HUDEP-2 (cell line): Measurements from ENCODE around the gene FYN.
A peak's percentile ranks its signal among the peaks of the same experiment; 100 is the strongest.

Experiments
- DNase-seq, 76 experiments: peaks; one replicate each; lab custom pipeline; 2025; ENCODE audit not compliant: unreplicated experiment in 76 of 76; lab: John Stamatoyannopoulos, UW

FYN gene

DNA sequence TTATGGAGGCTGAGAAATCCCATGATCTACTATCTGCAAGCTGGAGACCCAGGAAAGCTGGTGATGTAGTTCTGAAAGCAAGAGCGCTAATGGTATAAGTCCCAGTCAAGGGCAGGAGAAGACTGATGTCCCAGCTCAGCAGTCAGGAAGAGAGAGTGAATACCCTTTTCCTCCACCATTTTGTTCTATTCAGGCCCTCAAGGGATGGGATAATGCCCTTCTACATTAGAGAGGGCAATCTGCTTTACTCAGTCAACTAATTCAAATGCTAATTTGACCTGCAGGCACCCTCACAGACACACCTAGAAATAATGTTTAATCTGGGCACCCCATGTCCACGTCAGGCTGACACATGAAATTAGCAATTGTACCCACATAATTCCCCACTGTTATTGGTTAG lies 10.8 kb upstream of the FYN start:
- DNase-seq = no peak

DNA sequence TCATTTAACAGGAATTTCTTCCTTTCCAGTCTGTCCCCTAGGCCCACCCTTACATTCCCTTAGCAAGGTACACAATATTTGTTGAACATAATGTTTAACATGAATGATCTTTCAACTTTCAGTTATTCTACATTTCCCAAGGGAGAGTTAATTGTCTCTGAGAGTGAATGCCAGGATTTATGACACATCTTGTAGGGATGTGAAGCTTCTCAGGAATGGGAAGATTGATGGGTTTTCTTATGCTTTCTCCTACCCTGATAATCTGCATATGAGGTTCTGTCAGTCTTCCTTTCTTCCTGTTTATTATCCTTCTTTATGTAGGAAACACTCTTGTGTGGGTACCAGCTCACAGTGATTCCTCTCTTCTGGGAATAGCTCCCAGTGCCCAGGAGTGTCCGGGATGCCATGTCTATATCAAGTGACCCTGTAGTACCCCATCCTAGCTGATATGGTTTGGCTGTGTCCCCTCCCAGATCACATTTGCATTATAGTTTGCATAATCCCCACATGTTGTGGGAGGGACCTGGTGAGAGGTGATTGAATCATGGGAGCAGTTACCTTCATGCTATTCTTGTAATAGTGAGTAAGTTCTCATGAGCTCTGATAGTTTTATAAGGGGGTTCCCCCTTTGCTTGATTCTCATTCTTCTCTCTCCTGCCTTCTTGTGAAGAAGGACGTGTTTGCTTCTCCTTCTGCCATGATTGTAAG lies 7.1 kb upstream of the FYN start:
- no peak for DNase-seq

DNA sequence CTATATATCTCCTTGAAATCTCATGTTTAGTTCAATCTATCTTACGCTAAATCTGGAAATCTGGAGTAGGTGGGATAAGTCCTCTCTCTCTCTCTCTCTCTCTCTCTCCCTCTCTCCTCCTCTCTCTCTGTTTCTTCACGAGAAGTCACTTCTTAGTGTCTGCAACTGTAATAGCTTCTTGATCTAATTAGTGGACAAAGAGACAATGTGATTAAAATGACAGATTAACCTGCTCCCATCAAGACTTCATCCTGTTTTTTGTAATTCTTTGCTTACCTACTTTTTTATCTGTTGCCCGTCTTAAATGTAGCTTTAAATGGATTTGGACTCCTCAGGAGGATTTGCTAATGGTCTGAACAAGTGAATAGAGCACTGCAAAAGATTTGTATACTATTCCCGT lies 2.5 kb upstream of the FYN start:
- no peak for DNase-seq

- no peak for DNase-seq
These were observed 768 bp upstream of the FYN start for GRCh38 chr6:111874025-111874415.

- DNase-seq = no peak
These were observed 663 bp downstream of the FYN start for GRCh38 chr6:111872401-111873177.

GRCh38 chr6:111871725-111872400 lies 1.4 kb downstream of the FYN start:
- DNase-seq = peak in 8 of 76 experiments; percentile 5 to 18 (median 10)

DNA sequence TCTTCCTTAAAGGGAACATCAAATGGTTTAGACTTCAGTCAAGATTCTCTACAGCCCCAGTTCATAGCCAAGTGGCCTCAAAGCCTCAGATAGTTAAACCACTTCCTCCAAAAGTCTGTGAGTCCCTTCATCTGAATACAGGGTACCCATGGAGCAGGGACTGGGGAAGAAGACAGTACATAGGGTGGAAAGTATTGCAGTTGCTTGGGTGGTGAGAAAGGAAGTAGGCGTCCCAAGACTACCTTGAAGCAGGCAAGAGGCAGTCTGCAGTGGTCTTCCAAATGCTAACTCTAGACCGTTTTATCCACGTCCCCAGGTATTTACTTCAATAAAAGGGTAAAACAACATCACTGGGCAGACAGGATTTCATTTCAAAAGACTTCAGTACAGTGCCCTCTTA lies 2.0 kb downstream of the FYN start:
- DNase-seq = no peak

DNA sequence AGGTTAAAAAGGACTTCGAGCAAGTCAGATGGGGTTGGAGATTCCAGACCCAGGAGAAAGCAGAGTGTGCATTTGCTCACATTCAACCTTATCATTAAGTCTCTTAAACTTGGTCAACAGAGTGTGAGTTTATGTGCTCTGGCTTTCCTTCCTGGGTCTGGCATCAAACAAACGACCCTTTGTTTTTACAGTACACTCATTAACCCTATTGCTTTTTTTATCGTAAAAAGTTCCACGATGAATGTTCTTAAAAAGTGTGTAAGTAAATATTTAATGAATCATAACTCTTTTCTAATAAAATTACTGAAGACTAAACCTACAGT lies 2.5 kb downstream of the FYN start:
- DNase-seq = no peak

- DNase-seq = no peak
These were observed 3.1 kb downstream of the FYN start for GRCh38 chr6:111870051-111870741.

GRCh38 chr6:111866857-111867256 lies 6.4 kb downstream of the FYN start:
- DNase-seq = no peak

DNA sequence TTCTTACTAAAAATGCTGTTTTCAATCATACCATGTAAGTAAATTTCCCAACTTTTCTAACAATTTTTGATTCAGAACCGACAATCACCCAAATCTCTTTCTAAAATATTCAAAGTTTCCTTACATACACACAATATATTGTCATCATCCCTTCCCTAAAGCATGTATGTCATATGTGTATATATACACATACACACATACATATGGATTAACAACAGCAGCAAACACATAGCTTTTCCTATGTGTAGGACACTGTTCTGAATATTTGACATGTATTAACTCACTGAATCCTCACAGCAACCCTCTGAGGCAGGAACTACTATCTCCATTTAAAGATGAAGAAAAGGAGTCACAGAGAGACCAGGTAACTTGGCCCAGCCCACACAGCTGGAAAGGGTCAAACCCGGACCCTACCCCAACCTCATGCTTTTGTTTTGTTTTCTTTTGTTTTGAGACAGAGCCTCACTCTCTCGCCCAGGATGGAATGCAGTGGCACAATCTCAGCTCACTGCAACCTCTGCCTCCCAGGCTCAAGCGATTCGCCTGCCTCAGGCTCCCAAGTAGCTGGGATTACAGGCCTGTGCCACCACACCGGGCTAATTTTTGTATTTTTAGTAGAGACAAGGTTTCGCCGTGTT lies 7.2 kb downstream of the FYN start:
- DNase-seq = no peak

GRCh38 chr6:111865049-111865585 lies 8.1 kb downstream of the FYN start:
- no peak for DNase-seq

DNA sequence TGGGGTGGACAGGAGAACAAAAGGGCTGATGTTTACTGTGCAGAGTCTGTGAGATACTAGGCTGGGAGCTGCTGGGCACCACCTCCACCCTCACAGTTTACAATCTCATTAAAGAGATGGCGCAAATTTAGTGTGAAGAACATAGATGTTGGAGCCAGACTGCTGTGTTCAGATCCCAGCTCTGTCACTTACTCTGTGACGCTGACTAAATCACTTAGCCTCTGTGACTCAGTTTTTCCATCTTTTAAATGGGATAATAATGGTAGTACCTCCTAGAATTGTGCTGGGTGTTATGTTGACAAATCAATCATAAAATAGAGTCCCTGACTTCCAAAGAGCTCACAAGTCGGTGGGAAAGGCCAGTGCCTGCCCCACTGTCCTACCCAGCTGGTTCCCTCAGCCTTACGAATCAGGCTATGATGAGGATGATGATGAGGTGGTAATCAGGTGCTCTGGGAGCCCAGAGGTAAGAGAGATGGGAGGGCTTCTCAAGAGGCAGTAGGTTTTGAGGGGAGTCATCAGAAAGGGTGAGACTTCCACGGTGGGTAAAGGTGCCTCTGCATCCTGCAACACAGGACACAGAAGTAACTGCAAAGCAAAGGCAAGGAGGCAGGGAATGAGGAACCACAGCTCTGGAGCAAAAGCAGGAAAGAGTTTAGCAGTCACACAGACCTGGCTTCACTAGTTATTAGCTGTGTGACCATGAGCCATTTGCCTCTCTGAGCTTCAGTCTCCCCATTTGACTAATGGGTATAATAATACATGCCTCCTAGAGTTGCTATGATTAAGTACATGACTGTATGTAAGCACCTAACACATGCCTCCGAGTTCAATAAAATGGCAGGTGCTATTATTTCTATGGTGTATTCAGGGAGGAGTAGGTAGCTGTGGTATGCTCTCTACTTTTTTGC lies 8.9 kb downstream of the FYN start:
- DNase-seq = no peak

GRCh38 chr6:111862741-111863140 lies 10.5 kb downstream of the FYN start:
- DNase-seq = no peak

- no peak for DNase-seq
These were observed 10.9 kb downstream of the FYN start for GRCh38 chr6:111862314-111862713.

- DNase-seq = no peak
These were observed 11.8 kb downstream of the FYN start for GRCh38 chr6:111861431-111861885.

DNA sequence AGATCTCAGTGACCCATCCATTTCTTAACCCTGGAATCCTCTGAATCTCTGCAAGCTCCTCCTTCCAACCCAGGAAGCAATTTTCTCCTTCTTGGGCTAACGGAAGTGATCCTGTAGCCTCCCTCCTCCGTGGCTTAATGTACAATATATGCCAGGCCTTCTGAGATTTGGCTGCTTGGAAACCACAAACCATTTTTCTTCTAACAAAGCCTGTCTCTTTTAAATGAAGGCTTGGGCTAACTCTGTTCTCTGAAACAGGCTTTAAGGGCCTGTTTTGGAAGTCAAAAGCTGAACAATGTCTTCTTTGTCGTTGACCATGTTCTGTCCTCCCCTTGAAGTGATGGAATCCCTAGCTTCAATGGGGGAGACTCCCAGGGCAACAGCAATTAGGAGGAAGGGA lies 14.9 kb downstream of the FYN start:
- DNase-seq = no peak

- DNase-seq = no peak
These were observed 15.4 kb downstream of the FYN start for GRCh38 chr6:111857674-111858337.

GRCh38 chr6:111855753-111856152 lies 17.5 kb downstream of the FYN start:
- no peak for DNase-seq
